Measurements from ENCODE around the gene RALGAPA1.

- TF ChIP-seq, protein P1, sequence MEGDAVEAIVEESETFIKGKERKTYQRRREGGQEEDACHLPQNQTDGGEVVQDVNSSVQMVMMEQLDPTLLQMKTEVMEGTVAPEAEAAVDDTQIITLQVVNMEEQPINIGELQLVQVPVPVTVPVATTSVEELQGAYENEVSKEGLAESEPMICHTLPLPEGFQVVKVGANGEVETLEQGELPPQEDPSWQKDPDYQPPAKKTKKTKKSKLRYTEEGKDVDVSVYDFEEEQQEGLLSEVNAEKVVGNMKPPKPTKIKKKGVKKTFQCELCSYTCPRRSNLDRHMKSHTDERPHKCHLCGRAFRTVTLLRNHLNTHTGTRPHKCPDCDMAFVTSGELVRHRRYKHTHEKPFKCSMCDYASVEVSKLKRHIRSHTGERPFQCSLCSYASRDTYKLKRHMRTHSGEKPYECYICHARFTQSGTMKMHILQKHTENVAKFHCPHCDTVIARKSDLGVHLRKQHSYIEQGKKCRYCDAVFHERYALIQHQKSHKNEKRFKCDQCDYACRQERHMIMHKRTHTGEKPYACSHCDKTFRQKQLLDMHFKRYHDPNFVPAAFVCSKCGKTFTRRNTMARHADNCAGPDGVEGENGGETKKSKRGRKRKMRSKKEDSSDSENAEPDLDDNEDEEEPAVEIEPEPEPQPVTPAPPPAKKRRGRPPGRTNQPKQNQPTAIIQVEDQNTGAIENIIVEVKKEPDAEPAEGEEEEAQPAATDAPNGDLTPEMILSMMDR (IDR thresholded peaks at IDR 0.05; ENCODE audit: borderline replicate concordance, extremely low read depth, low read length, poor library complexity, severe bottlenecking): no peak
- TF ChIP-seq EZH2 (IDR thresholded peaks at IDR 0.05; ENCODE audit: borderline replicate concordance, low read depth, low read length, severe bottlenecking): no peak
Measured at GRCh38 chr14:35725930-35726329, 83.2 kb downstream of the RALGAPA1 start.

All from DND-41 (cell line).